DMS 273 treated with DMSO at 0.1 percent for 48 hours (cell line): ENCODE results near the gene FAM124A.

Source experiments
- DNase-seq: peaks from one replicate; lab custom pipeline; 2025; lab: John Stamatoyannopoulos, UW

Gene FAM124A

DNA sequence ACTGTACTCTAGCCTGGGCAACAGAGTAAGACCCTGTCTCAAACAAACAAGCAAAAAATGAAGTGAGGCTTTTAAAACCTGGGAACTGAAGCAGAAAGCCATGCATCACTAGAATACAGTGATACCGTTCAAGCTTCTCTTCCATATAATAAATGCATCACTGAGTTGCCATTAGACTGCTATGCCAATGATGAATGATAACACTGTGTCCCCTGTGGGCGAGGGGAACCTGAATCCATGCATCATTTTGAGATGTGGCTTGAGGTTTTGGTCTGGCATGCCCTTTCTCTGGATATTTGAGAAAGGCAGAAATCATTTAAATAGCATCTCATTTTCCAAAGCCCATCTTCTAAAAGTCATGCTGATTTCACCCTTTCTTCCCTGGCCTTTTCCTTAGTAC, 1.5 kb upstream of the FAM124A start:
- no peak for DNase-seq

- no peak for DNase-seq
These were observed 1.1 kb upstream of the FAM124A start for GRCh38 chr13:51221108-51221507.

- no peak for DNase-seq
These were observed 543 bp upstream of the FAM124A start for GRCh38 chr13:51221674-51222036.

DNA sequence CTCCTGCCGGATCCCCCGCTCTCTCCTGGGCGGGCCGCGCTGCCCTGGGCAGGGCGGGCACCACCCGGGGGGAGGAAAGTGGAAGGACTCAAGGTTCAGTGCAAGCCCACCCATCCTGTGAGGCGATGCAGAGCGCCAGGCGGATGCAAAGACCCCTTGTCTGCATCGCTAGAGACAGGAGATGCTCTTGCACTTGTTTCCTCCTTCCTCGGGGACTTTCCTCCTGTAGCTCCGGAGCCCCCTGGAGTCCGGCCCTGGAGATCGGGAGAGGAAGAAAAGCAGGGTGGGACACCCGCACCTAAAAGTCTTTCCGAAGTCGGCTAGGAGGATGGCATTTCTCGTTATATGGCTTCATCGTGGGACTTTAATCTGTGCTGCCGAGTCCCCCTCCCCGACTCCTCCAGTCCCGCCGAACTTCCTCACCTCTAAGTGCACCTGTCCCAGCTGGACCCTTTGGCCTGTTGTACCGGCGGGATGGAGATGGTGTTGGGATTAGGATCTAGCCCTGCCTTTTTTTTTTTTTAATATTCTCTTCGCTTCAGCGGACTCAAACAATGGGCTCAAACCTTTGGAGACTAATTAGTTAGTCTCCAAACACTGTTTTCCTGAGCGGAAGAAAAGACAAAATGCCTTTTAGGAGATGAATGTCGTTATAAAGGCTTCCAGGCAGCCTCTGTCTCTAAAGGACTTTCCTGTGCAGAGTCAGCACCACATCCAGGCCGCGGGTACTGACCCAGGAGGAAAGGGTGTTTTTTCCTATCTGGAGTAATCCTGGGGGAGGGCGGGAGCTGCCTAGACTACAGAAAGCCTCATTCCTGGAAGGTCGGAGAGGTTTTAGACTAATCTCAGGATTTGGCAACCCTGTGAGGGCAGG, 725 bp downstream of the FAM124A start:
- no peak for DNase-seq

- no peak for DNase-seq
These were observed 1.5 kb downstream of the FAM124A start for GRCh38 chr13:51223560-51224270.

GRCh38 chr13:51225029-51225428, 2.8 kb downstream of the FAM124A start:
- no peak for DNase-seq

DNA sequence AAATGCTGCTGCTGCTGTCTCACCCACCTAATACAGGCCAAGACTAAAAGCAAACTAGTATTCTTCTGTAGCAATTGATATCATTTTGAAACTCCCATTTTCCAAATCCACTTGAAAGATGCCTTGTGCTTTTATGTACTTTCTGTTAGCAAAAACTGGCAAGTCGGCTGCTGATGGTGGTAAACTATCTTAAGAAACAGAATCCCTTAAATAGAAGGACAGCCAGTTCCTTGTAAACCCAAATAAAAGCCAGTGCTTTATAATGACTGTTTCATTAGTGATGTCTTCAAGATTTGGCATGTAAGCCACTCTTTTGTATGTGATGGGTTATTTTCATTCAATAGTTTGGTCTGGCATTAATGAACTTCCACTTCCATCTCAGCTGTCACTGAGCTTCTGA, 5.2 kb downstream of the FAM124A start:
- no peak for DNase-seq

- DNase-seq, result no peak
These were observed 7.0 kb downstream of the FAM124A start for GRCh38 chr13:51229101-51229719.

GRCh38 chr13:51229731-51230130, 7.5 kb downstream of the FAM124A start:
- no peak for DNase-seq

GRCh38 chr13:51230477-51231105, 8.4 kb downstream of the FAM124A start:
- no peak for DNase-seq

GRCh38 chr13:51231456-51231855, 9.3 kb downstream of the FAM124A start:
- DNase-seq, result no peak

DNA sequence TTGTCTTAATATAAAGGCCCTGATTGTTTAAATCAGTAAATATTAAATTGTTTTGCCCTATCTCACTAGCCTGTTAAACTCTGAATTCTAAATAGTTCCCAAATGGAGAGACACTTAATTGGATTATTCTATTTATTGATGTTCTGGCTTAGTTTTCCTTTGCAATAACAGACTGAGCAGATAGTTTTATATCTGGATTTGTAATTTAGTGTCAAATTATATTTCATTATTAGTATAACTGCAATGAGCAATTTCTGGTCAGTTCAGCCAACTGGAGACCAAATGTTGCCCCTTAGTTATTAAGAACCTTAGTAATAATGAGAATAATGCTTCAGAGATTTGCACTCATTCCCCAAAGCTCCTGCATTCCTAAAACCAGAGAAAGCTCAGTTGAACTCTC, 10.1 kb downstream of the FAM124A start:
- DNase-seq, result no peak

- no peak for DNase-seq
These were observed 11.1 kb downstream of the FAM124A start for GRCh38 chr13:51233117-51233826.

DNA sequence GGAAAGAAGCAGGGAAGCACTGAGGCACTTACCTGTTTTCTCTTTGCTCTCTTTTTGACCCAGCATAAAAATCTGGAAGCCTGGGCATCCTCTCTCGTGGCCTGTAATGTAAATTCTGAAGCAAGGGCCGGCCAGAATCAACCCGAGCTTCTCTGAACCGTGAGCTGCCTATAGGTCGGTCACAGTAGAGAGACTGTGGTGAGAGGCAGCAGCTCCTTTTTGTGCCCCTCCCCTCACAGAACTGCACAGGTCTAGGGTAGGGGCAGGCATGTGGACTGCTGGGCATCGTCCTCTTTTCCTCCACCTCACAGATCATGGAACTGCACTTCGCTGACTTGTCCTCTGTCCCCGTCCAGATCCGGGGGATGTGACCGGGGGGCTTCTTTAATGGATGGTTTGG, 12.5 kb downstream of the FAM124A start:
- DNase-seq, result no peak

- no peak for DNase-seq
These were observed 13.0 kb downstream of the FAM124A start for GRCh38 chr13:51235186-51235585.

GRCh38 chr13:51235756-51236490, 13.7 kb downstream of the FAM124A start:
- no peak for DNase-seq

DNA sequence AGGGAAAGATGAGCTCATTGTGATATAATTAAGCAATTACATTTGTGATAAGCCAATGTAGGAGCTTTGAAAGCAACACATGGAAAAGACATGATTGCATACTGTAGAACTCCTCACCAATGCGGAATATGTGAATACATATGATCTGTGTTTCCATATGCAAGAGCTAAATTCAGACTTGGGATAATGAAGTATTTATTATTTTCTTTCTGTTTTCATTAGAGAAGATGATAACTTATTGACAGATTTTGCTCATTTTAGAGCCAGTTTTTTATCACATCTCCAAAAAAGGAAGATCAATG, 14.2 kb downstream of the FAM124A start:
- DNase-seq, result no peak

GRCh38 chr13:51237386-51237785, 15.2 kb downstream of the FAM124A start:
- no peak for DNase-seq

DNA sequence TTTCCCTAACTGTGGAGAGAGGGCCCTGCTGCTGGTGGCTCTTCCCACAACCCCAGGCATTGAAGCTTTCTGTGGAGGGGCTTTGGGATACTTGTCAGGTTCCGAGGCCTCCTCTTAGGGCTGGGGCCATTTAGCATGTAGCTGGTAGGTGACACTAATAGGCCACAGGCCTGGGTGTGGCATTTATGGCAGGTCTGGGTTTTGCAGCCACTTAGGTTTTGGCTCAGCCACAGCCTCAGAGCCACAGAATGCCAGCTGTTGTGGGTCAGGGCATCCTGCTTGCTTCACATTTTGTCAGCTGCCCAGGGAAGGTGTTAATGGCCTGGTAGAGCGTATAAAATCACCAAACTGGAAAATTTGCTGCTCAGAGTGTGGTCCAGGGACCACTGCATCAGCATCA, 15.7 kb downstream of the FAM124A start:
- no peak for DNase-seq

- no peak for DNase-seq
These were observed 18.0 kb downstream of the FAM124A start for GRCh38 chr13:51240178-51240577.

- DNase-seq, result no peak
These were observed 18.8 kb downstream of the FAM124A start for GRCh38 chr13:51240958-51241357.
